Thoracic aorta (tissue), 2 donors: ENCODE measurements around the gene CCDC92. TPM values are rescaled to one million over a fixed set of nuclear protein-coding genes. Genes with fewer than 3 reads are reported as not detected.
"Not testable (repeated sequence)": the region's sequence is repeated elsewhere in the genome, so short reads cannot be mapped to it uniquely, and the experiment has no call there.

Source experiments
- ATAC-seq: fragments of 150-250 bp; one replicate; pipeline ENCODE4 v1.8.0; 2017; ENCODE audit warnings: low read depth; ENCODE audit not compliant: insufficient number of reproducible peaks, low FRiP score
- DNase-seq: peaks from one replicate; pipeline ENCODE4 v3.0.0-alpha.2; 2020; ENCODE audit warnings: low spot score
- H3K27ac ChIP-seq, 2 donors: fragments of 200-600 bp; sonication (generic); 1 replicate in 1 of 2; 2 replicates in 1 of 2; pipeline ENCODE4 v1.5.1; 2016; ENCODE audit warnings: mild to moderate bottlenecking in 2 of 2, moderate library complexity in 2 of 2
- H3K27me3 ChIP-seq: fragments of 200-600 bp; sonication (generic); replicated peaks from 2 replicates; pipeline ENCODE4 v1.6.0; 2016; ENCODE audit warnings: mild to moderate bottlenecking; ENCODE audit not compliant: insufficient read depth
- H3K36me3 ChIP-seq: fragments of 200-600 bp; sonication (generic); one replicate; pipeline ENCODE4 v1.5.1; 2016
- H3K4me1 ChIP-seq, 2 donors: fragments of 200-600 bp; sonication (generic); 1 replicate in 1 of 2; 2 replicates in 1 of 2; pipeline versions ENCODE4 v1.5.1 to v1.6.0; 2016; ENCODE audit warnings: low read depth in 2 of 2, mild to moderate bottlenecking in 1 of 2; ENCODE audit not compliant: control insufficient read depth in 1 of 2
- H3K4me3 ChIP-seq: fragments of 200-600 bp; sonication (generic); 2 replicates; pipeline ENCODE4 v1.5.1; 2016; ENCODE audit warnings: mild to moderate bottlenecking
- H3K9me3 ChIP-seq: fragments of 200-600 bp; sonication (generic); 2 replicates; pipeline ENCODE4 v1.5.1; 2016
- CTCF ChIP-seq: fragments of 200-600 bp; sonication (generic); IDR thresholded peaks from one replicate; pipeline ENCODE4 v1.5.1; 2019; ENCODE audit warnings: antibody characterized with exemption
- total RNA-seq, 2 donors: library from RNA; depleted of rRNA; stranded (reverse); fragments of >200 nt; gene quantifications; one replicate each; pipeline versions ENCODE4 v1.1.0 to v1.2.3, GENCODE V29; 2016

CCDC92 gene
- total RNA-seq, 2 donors from 2014 or later: 34.4 to 58.9 TPM

- DNase-seq: no peak
- H3K36me3 ChIP-seq: peaks cover 4% of the 10 kb centered on the region
Observed at GRCh38 chr12:123949770-123950165, 22.9 kb downstream of the CCDC92 start.

GRCh38 chr12:123948796-123949769 is 23.5 kb downstream of the CCDC92 start:
- Histone ChIP-seq H3K4me3 (no peak overlapping the region), H3K36me3 (peaks cover 4% of the 10 kb centered on the region), H3K4me1 (peaks cover 15 to 31% of the 10 kb centered on the region in 2 donors), H3K9me3 (no peaks in the 10 kb centered on the region), H3K27ac (no peak overlapping the region), H3K27me3 (no peaks in the 10 kb centered on the region)
- no peak for TF ChIP-seq CTCF
- ATAC-seq (no peak), DNase-seq (no peak)

More at GRCh38 chr12:123949770-123950165, 22.9 kb downstream of the CCDC92 start:
- Histone ChIP-seq H3K4me3 (no peak overlapping the region), H3K4me1 (peaks cover 15 to 31% of the 10 kb centered on the region in 2 donors), H3K27ac (no peak overlapping the region), H3K9me3 (no peaks in the 10 kb centered on the region), H3K27me3 (no peaks in the 10 kb centered on the region)
- TF ChIP-seq CTCF: no peak
- no peak for ATAC-seq

GRCh38 chr12:123948401-123948795 is 24.2 kb downstream of the CCDC92 start:
- TF ChIP-seq CTCF: no peak
- no peak overlapping the region for H3K27ac ChIP-seq
- H3K9me3 ChIP-seq: no peaks in the 10 kb centered on the region
- H3K4me1 ChIP-seq: peaks cover 14 to 37% of the 10 kb centered on the region in 2 donors
- no peaks in the 10 kb centered on the region for H3K27me3 ChIP-seq
- H3K36me3 ChIP-seq: peaks cover 6% of the 10 kb centered on the region
- ATAC-seq: no peak
- no peak for DNase-seq
- H3K4me3 ChIP-seq: no peak overlapping the region

GRCh38 chr12:123947531-123947930 is 25.1 kb downstream of the CCDC92 start:
- not testable (repeated sequence) for H3K36me3 ChIP-seq, DNase-seq, H3K9me3 ChIP-seq, H3K27me3 ChIP-seq, ATAC-seq, H3K27ac ChIP-seq, H3K4me3 ChIP-seq
- H3K4me1 ChIP-seq: peaks cover 10 to 43% of the 10 kb centered on the region in 2 donors

- DNase-seq, H3K4me3 ChIP-seq, H3K36me3 ChIP-seq, H3K9me3 ChIP-seq, ATAC-seq, H3K27me3 ChIP-seq, H3K27ac ChIP-seq: not testable (repeated sequence)
- peaks cover 3 to 43% of the 10 kb centered on the region in 2 donors for H3K4me1 ChIP-seq
Observed at GRCh38 chr12:123946516-123947505, 25.8 kb downstream of the CCDC92 start.
